Kidney (tissue), 14 donors: ENCODE results near the gene NIPAL1. TPM values are rescaled to one million over a fixed set of nuclear protein-coding genes. Genes with fewer than 3 reads are reported as not detected.

Experiments
- DNase-seq, 5 donors: peaks; one replicate each; pipeline ENCODE4 v3.0.0-alpha.2; 2013 to 2020
- FAIRE-seq: peaks from 2 replicates; lab custom pipeline; 2012; peaks lifted over from hg19 to GRCh38; lab: Jason Lieb, UNC
- H3K27ac ChIP-seq, 2 donors: one replicate each; pipeline ENCODE4 v1.7.0; 2013; ENCODE audit warnings: low read depth in 2 of 2, low read length in 2 of 2, inconsistent platforms in 1 of 2
- H3K27me3 ChIP-seq: one replicate; pipeline ENCODE4 v1.7.1; 2013; ENCODE audit warnings: low read length, inconsistent platforms; ENCODE audit not compliant: control insufficient read depth, insufficient read depth
- H3K36me3 ChIP-seq, 3 donors: one replicate each; pipeline versions ENCODE4 v1.7.0 to v1.7.1; 2013; ENCODE audit warnings: low read length in 3 of 3, control low read depth in 1 of 3, inconsistent platforms in 1 of 3; ENCODE audit not compliant: insufficient read depth in 3 of 3, control insufficient read depth in 2 of 3
- H3K4me1 ChIP-seq, 3 donors: one replicate each; pipeline versions ENCODE4 v1.7.0 to v1.7.1; 2013; ENCODE audit warnings: low read length in 3 of 3, inconsistent platforms in 1 of 3, low read depth in 1 of 3; ENCODE audit not compliant: control insufficient read depth in 2 of 3, insufficient read depth in 2 of 3
- H3K4me3 ChIP-seq, 3 donors: one replicate each; pipeline versions ENCODE4 v1.7.0 to v1.8.1; 2013; ENCODE audit warnings: low read length in 3 of 3, control low read depth in 1 of 3, inconsistent platforms in 1 of 3
- H3K9ac ChIP-seq, 3 donors: one replicate each; pipeline versions ENCODE4 v1.7.0 to v1.7.1; 2013; ENCODE audit warnings: low read length in 3 of 3, control low read depth in 1 of 3, inconsistent platforms in 1 of 3
- H3K9me3 ChIP-seq, 3 donors: one replicate each; pipeline versions ENCODE4 v1.7.0 to v1.7.1; 2013; ENCODE audit warnings: low read length in 3 of 3, control low read depth in 1 of 3, inconsistent platforms in 1 of 3; ENCODE audit not compliant: control insufficient read depth in 2 of 3, insufficient read depth in 1 of 3
- CTCF ChIP-seq: IDR thresholded peaks from 3 replicates; pipeline ENCODE4 v1.5.1; 2012; ENCODE audit warnings: mild to moderate bottlenecking, moderate library complexity, borderline replicate concordance; ENCODE audit not compliant: insufficient read depth; ENCODE audit errors: extremely low read depth
- intact Hi-C: fragments of 100-400 bp; cut with DNase I; formaldehyde crosslinking; loops from one replicate; pipeline ENCODE4 v1.11.1; 2022
- polyA plus RNA-seq: library from polyadenylated mRNA; stranded (reverse); fragments of 350-450 nt; fragmentation: Illumina TruSeq; extraction: RNeasy Lipid Tissue Mini Kit (QIAGEN cat#74804); gene quantifications from one replicate; pipeline ENCODE4 v1.2.3, GENCODE V29; 2014; ENCODE audit warnings: low read depth, low replicate concordance; ENCODE audit not compliant: insufficient read depth
- total RNA-seq: library from RNA; stranded (reverse); fragmentation: NEBNext Ultra II Directional; extraction: Animal tissue kit (Norgen Biotek cat#: 25700); gene quantifications from one replicate; pipeline ENCODE4 v1.2.1, GENCODE V29; 2021
- donor health status: control.
- donor health status: control.
- donor health status: control.
- donor health status: control.
- donor health status: control.
- donor health status: DM: yes; HTN: yes; CAD: no.
- donor health status: Normal renal cell carcinoma (clear cell type).

Gene NIPAL1
- total and polyA plus RNA-seq, 2 donors from 2014 or later, result 1.4 to 6.9 TPM

- DNase-seq (no peak), FAIRE-seq (no peak)
- H3K27me3 ChIP-seq, result no peaks in the 10 kb centered on the region
- no peaks in the 10 kb centered on the region for H3K9me3 ChIP-seq
- no peaks in the 10 kb centered on the region for H3K36me3 ChIP-seq
- peak overlapping the region in 1 of 2 donors; percentile 5 for H3K27ac ChIP-seq
- peaks cover 0 to 11% (median 4%) of the 10 kb centered on the region in 3 donors for H3K4me1 ChIP-seq
- TF ChIP-seq CTCF, result no peak
- no peak overlapping the region for H3K9ac ChIP-seq
- intact Hi-C loops, result no loop called here
- no peak overlapping the region for H3K4me3 ChIP-seq
Measured at GRCh38 chr4:48047896-48048295, 31.3 kb downstream of the NIPAL1 start.

- no peak overlapping the region for H3K9ac ChIP-seq
- no peak overlapping the region for H3K27ac ChIP-seq
- H3K9me3 ChIP-seq, result no peaks in the 10 kb centered on the region
- H3K36me3 ChIP-seq, result no peaks in the 10 kb centered on the region
- intact Hi-C loops, result no loop called here
- TF ChIP-seq CTCF, result no peak
- DNase-seq, result no peak
- peaks cover 0 to 7% (median 4%) of the 10 kb centered on the region in 3 donors for H3K4me1 ChIP-seq
- no peaks in the 10 kb centered on the region for H3K27me3 ChIP-seq
- no peak overlapping the region for H3K4me3 ChIP-seq
- FAIRE-seq, result no peak
Measured at GRCh38 chr4:48049483-48049882, 32.9 kb downstream of the NIPAL1 start.

GRCh38 chr4:48051078-48051477 is 34.5 kb downstream of the NIPAL1 start:
- intact Hi-C loops, result no loop called here
- no peaks in the 10 kb centered on the region for H3K27me3 ChIP-seq
- no peaks in the 10 kb centered on the region for H3K9me3 ChIP-seq
- no peak overlapping the region for H3K4me3 ChIP-seq
- no peak for FAIRE-seq
- H3K27ac ChIP-seq, result no peak overlapping the region
- no peak for DNase-seq
- no peak overlapping the region for H3K9ac ChIP-seq
- H3K4me1 ChIP-seq, result peaks cover 0 to 7% (median 4%) of the 10 kb centered on the region in 3 donors
- no peaks in the 10 kb centered on the region for H3K36me3 ChIP-seq
- no peak for TF ChIP-seq CTCF
